ENCODE data around the gene KLHL17. TPM values are rescaled to one million over a fixed set of nuclear protein-coding genes. Genes with fewer than 3 reads are reported as not detected.

The KLHL17 gene
- polyA plus RNA-seq, 2 of the 4 experiments (the other 2 are of a cell fraction) = 5.7 to 21.6 TPM

- TF ChIP-seq ZNF302 (CRISPR knock-in tag; IDR thresholded peaks at IDR 0.05) (no peak), MAZ (IDR thresholded peaks at IDR 0.05; ENCODE audit: borderline replicate concordance, low read depth, low read length) (no peak), ATOH8 (CRISPR knock-in tag; IDR thresholded peaks at IDR 0.05; ENCODE audit: low read depth) (no peak), NFE2L2 (conservative IDR thresholded peaks at IDR 0.05; ENCODE audit: low read length) (no peak), POLR2AphosphoS2 (conservative IDR thresholded peaks at IDR 0.05; ENCODE audit: low read length) (no peak), HOXB5 (CRISPR knock-in tag; IDR thresholded peaks at IDR 0.05) (no peak), REST (IDR thresholded peaks at IDR 0.05) (no peak)
These were observed 21.1 kb downstream of the KLHL17 start (continued) for GRCh38 chr1:981491-981954.

GRCh38 chr1:981955-982558, 21.7 kb downstream of the KLHL17 start, which contains the start of gene PERM1:
PERM1 (minus strand) TSS chr1:982093; CDS start chr1:981029, 1,064 bp downstream.
- no peak for FAIRE-seq
- ChIA-PET POLR2A (no interaction called here), CTCF (interaction anchor here (0.8 to 7.6 kb wide), 10 partner anchors 12 to 309 kb away, joined by 3 to 126 read pairs (median 18); partner anchors contain the start of genes HES4 and ISG15)
- DNase-seq (ENCODE audit: low read depth in 1 of 2, low spot score in 1 of 2) = no peak
- 80% methylated on average over 3 of the region's 28 CpGs for WGBS (ENCODE audit: missing lambda C conversion rate)
- Histone ChIP-seq H3K4me1 (no peaks in the 10 kb centered on the region), H3K9me3 (no peaks in the 10 kb centered on the region), H3K4me3 (no peak within 1 kb of the TSS), H3K4me2 (no peak within 1 kb of the TSS), H3K27ac (no peak within 1 kb of the TSS)
- no peak for TF ChIP-seq BHLHE40 (IDR thresholded peaks at IDR 0.05; ENCODE audit: low read depth, low read length)
- TF ChIP-seq E2F6 (IDR thresholded peaks at IDR 0.05; ENCODE audit: borderline replicate concordance, low read depth) = no peak
- TF ChIP-seq TP53 (CRISPR knock-in tag; IDR thresholded peaks at IDR 0.05) = no peak
- TF ChIP-seq FOXS1 (CRISPR knock-in tag; IDR thresholded peaks at IDR 0.05) = no peak
- TF ChIP-seq HOXA7 (CRISPR knock-in tag; IDR thresholded peaks at IDR 0.05) = no peak
- no peak for TF ChIP-seq ESRRA (IDR thresholded peaks at IDR 0.05; ENCODE audit: borderline replicate concordance, low read length)
- TF ChIP-seq USF2 (IDR thresholded peaks at IDR 0.05) = no peak
- no peak for TF ChIP-seq REST (IDR thresholded peaks at IDR 0.05)
- TF ChIP-seq MAX (IDR thresholded peaks at IDR 0.05) = no peak
- no peak for TF ChIP-seq HEYL (CRISPR knock-in tag; IDR thresholded peaks at IDR 0.05)
- TF ChIP-seq ZFP36 (IDR thresholded peaks at IDR 0.05; ENCODE audit: borderline replicate concordance, partially characterized antibody) = no peak
- no peak for TF ChIP-seq ELK1 (IDR thresholded peaks at IDR 0.05; ENCODE audit: low read depth, low read length)
- no peak for TF ChIP-seq HES2 (IDR thresholded peaks at IDR 0.05)
- no peak for TF ChIP-seq POLR2AphosphoS2 (conservative IDR thresholded peaks at IDR 0.05; ENCODE audit: low read length)
- no peak for TF ChIP-seq CBX2 (IDR thresholded peaks at IDR 0.05; ENCODE audit: borderline replicate concordance, low read depth)
- no peak for TF ChIP-seq MAFK (IDR thresholded peaks at IDR 0.05; ENCODE audit: partially characterized antibody)
- no peak for TF ChIP-seq ZNF302 (CRISPR knock-in tag; IDR thresholded peaks at IDR 0.05)
- no peak for ATAC-seq
